K562 (cell line): Measurements from ENCODE around the gene TMEM61. TPM values are rescaled to one million over a fixed set of nuclear protein-coding genes. Genes with fewer than 3 reads are reported as not detected.
A peak's percentile ranks its signal among the peaks of the same experiment; 100 is the strongest.

ENCODE experiments used
- E2F3 ChIP-seq: fragments of 250-450 bp; sonication (Bioruptor Pico); IDR thresholded peaks from 2 replicates; pipeline ENCODE4 v1.4.0; 2020; ENCODE audit warnings: mild to moderate bottlenecking
- ERF ChIP-seq: fragments of 450-650 bp; formaldehyde crosslinking; IDR thresholded peaks from 2 replicates; pipeline ENCODE4 v1.4.0; 2020; ENCODE audit warnings: mild to moderate bottlenecking, mixed read lengths
- PCBP2 ChIP-seq: fragments of 200-400 bp; formaldehyde crosslinking; IDR thresholded peaks from 2 replicates; pipeline ENCODE4 v1.6.1; 2018; ENCODE audit warnings: low read length, low read depth, mild to moderate bottlenecking, moderate library complexity; ENCODE audit not compliant: poor library complexity, severe bottlenecking
- SMAD4 ChIP-seq: fragments of 250-450 bp; sonication (Bioruptor Pico); conservative IDR thresholded peaks from 2 replicates; pipeline ENCODE4 v1.8.0; 2021; ENCODE audit warnings: inconsistent platforms, mild to moderate bottlenecking, moderate library complexity
- SMC3 ChIP-seq: conservative IDR thresholded peaks from 2 replicates; pipeline ENCODE4 v1.6.1; 2011; ENCODE audit warnings: low read depth, low read length, improper control_type of control experiment; ENCODE audit not compliant: insufficient read depth
- SPI1 ChIP-seq: IDR thresholded peaks from 2 replicates; pipeline ENCODE4 v1.6.1; 2011; ENCODE audit warnings: low read depth, low read length, control low read depth, borderline replicate concordance
- TRIM24 ChIP-seq, 2 experiments: fragments of 450-650 bp; IDR thresholded peaks; 2 replicates each; pipeline ENCODE4 v1.6.1; 2016
- ZBTB7A ChIP-seq: IDR thresholded peaks from 2 replicates; pipeline ENCODE4 v1.6.1; 2011; ENCODE audit warnings: low read depth, mild to moderate bottlenecking, low read length, moderate library complexity, borderline replicate concordance; ENCODE audit not compliant: control insufficient read depth
- ZNF24 ChIP-seq: fragments of 450-650 bp; IDR thresholded peaks from 2 replicates; pipeline ENCODE4 v1.6.1; 2016
- polyA plus RNA-seq, 8 experiments: library from polyadenylated mRNA; depleted of rRNA in 4 of 8; stranded (reverse) in 5 of 8; unstranded in 3 of 8; fragments of >200 nt; fragmentation: Nextera tagmentation in 2 of 8; fragmentation: Illumina TruSeq in 1 of 8; extraction: Ambion mirVana in 2 of 8; extraction: Trizol in 1 of 8; gene quantifications; 2 replicates each; pipeline versions ENCODE4 v1.2.1 to v1.2.3, GENCODE V29; 2011 to 2014; ENCODE audit warnings: inconsistent platforms in 1 of 8, missing spikeins in 1 of 8
- total RNA-seq, 7 experiments: library from RNA; depleted of rRNA in 6 of 7; stranded (reverse); fragments of >200 nt in 6 of 7; fragmentation: Illumina TruSeq in 2 of 7; extraction: Trizol in 2 of 7; gene quantifications; 2 replicates each; pipeline versions ENCODE4 v1.2.1 to v1.2.3, GENCODE V29; 2011 to 2021; ENCODE audit warnings: low replicate concordance in 1 of 7
- TF ChIP-seq, protein P1 (sequence below), 2 experiments: fragments of 450-650 bp; formaldehyde crosslinking in 1 of 2; IDR thresholded peaks; 2 replicates each; pipeline versions ENCODE4 v1.4.0 to v1.6.1; 2014 to 2020; ENCODE audit warnings: mild to moderate bottlenecking in 2 of 2, borderline replicate concordance in 1 of 2, low read depth in 1 of 2
- TF ChIP-seq, protein P2 (sequence below): fragments of 450-650 bp; formaldehyde crosslinking; IDR thresholded peaks from 2 replicates; pipeline ENCODE4 v1.4.0; 2020; ENCODE audit warnings: mild to moderate bottlenecking, moderate library complexity
- TF ChIP-seq, protein P3 (sequence below): fragments of 250-450 bp; sonication (Bioruptor Pico); IDR thresholded peaks from 2 replicates; pipeline ENCODE4 v1.4.0; 2020; ENCODE audit warnings: mild to moderate bottlenecking, moderate library complexity
- TF ChIP-seq, protein P4 (sequence below), 3 experiments: IDR thresholded peaks in 2 of 3; conservative IDR thresholded peaks in 1 of 3; 2 replicates each; pipeline ENCODE4 v1.5.1; 2011 to 2012; ENCODE audit warnings: low read length in 3 of 3, mild to moderate bottlenecking in 3 of 3, control low read depth in 2 of 3, improper control_type of control experiment in 1 of 3, inconsistent platforms in 1 of 3, low read depth in 1 of 3, mixed read lengths in 1 of 3, moderate library complexity in 1 of 3; ENCODE audit not compliant: insufficient read depth in 2 of 3

TMEM61 gene
- total and polyA plus RNA-seq, 9 of the 15 experiments (the other 6 are each of a cell fraction or from before 2014, with no cell fraction given), result not detected

DNA sequence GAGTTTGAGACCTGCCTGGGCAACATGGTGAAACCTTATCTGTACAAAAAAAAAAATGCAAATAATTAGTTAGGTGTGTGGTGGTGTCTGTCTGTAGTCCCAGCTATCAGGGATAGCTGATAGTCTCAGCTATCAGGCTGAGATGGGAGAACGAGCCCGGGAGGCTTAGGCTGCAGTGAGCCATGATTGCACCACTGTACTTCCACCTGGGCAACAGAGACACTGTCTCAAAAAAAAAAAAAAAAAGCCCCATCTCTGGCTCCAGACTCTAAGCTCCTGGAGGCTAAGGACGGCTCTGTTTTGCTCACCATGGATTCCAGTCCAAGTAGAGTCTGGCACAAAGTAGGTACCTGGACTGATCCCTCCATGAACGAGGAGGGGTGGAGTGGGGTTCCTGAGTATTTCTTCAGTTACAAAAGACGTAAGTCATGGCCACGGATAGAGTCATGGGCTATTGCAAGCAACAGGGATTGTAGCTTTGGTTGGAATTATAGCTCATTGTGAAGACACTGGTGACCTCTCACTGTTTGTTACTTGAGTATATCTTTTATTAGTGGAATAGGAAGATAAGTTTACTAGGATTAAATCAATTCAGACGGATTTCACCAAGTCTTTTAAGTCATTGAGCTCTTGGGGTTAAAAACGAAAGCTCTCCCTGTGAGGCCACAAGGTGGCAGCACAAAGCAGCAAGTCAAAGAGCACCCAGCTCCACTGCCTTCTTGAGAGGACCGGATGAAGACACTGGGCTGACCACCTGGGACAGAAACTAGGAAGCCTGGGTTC, 35.6 kb upstream of the TMEM61 start (continued):
- TF ChIP-seq SPI1 (no peak), ERF (CRISPR knock-in tag) (no peak), TRIM24 (IDR thresholded peaks at IDR 0.05) (no peak), SMC3 (peak; percentile 70), PCBP2 (no peak), E2F3 (CRISPR knock-in tag) (no peak), ZNF24 (peak; percentile 87; the same call in 1 of the 2 replicates), SMAD4 (no peak), ZBTB7A (no peak)
- TF ChIP-seq, protein P1, sequence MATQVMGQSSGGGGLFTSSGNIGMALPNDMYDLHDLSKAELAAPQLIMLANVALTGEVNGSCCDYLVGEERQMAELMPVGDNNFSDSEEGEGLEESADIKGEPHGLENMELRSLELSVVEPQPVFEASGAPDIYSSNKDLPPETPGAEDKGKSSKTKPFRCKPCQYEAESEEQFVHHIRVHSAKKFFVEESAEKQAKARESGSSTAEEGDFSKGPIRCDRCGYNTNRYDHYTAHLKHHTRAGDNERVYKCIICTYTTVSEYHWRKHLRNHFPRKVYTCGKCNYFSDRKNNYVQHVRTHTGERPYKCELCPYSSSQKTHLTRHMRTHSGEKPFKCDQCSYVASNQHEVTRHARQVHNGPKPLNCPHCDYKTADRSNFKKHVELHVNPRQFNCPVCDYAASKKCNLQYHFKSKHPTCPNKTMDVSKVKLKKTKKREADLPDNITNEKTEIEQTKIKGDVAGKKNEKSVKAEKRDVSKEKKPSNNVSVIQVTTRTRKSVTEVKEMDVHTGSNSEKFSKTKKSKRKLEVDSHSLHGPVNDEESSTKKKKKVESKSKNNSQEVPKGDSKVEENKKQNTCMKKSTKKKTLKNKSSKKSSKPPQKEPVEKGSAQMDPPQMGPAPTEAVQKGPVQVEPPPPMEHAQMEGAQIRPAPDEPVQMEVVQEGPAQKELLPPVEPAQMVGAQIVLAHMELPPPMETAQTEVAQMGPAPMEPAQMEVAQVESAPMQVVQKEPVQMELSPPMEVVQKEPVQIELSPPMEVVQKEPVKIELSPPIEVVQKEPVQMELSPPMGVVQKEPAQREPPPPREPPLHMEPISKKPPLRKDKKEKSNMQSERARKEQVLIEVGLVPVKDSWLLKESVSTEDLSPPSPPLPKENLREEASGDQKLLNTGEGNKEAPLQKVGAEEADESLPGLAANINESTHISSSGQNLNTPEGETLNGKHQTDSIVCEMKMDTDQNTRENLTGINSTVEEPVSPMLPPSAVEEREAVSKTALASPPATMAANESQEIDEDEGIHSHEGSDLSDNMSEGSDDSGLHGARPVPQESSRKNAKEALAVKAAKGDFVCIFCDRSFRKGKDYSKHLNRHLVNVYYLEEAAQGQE (IDR thresholded peaks at IDR 0.05; ENCODE audit: borderline replicate concordance), result peak; percentile 60; the same call in 1 of the 2 replicates
- TF ChIP-seq, protein P1 (CRISPR knock-in tag; IDR thresholded peaks at IDR 0.05; ENCODE audit: low read depth), result no peak
- TF ChIP-seq, protein P2, sequence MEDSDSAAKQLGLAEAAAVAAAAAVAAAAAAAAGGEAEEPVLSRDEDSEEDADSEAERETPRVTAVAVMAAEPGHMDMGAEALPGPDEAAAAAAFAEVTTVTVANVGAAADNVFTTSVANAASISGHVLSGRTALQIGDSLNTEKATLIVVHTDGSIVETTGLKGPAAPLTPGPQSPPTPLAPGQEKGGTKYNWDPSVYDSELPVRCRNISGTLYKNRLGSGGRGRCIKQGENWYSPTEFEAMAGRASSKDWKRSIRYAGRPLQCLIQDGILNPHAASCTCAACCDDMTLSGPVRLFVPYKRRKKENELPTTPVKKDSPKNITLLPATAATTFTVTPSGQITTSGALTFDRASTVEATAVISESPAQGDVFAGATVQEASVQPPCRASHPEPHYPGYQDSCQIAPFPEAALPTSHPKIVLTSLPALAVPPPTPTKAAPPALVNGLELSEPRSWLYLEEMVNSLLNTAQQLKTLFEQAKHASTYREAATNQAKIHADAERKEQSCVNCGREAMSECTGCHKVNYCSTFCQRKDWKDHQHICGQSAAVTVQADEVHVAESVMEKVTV, result peak; percentile 48; the same call in 1 of the 2 replicates
- TF ChIP-seq, protein P3, sequence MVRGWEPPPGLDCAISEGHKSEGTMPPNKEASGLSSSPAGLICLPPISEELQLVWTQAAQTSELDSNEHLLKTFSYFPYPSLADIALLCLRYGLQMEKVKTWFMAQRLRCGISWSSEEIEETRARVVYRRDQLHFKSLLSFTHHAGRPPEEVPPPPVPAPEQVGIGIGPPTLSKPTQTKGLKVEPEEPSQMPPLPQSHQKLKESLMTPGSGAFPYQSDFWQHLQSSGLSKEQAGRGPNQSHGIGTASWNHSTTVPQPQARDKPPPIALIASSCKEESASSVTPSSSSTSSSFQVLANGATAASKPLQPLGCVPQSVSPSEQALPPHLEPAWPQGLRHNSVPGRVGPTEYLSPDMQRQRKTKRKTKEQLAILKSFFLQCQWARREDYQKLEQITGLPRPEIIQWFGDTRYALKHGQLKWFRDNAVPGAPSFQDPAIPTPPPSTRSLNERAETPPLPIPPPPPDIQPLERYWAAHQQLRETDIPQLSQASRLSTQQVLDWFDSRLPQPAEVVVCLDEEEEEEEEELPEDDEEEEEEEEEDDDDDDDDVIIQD (CRISPR knock-in tag), result no peak
- TF ChIP-seq, protein P4, sequence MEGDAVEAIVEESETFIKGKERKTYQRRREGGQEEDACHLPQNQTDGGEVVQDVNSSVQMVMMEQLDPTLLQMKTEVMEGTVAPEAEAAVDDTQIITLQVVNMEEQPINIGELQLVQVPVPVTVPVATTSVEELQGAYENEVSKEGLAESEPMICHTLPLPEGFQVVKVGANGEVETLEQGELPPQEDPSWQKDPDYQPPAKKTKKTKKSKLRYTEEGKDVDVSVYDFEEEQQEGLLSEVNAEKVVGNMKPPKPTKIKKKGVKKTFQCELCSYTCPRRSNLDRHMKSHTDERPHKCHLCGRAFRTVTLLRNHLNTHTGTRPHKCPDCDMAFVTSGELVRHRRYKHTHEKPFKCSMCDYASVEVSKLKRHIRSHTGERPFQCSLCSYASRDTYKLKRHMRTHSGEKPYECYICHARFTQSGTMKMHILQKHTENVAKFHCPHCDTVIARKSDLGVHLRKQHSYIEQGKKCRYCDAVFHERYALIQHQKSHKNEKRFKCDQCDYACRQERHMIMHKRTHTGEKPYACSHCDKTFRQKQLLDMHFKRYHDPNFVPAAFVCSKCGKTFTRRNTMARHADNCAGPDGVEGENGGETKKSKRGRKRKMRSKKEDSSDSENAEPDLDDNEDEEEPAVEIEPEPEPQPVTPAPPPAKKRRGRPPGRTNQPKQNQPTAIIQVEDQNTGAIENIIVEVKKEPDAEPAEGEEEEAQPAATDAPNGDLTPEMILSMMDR (IDR thresholded peaks at IDR 0.05 in 2 of 3, conservative IDR thresholded peaks at IDR 0.05 in 1 of 3; ENCODE audit: insufficient read depth in 2 of 3, low read depth in 1 of 3, low read length in 3 of 3), result peak; percentile 74 to 86 (median 75)
